Nephron (organoid): ENCODE measurements around the gene BRD4.

Experiments
- H3K27ac Mint-ChIP-seq, 3 experiments: 2 replicates each; pipeline ENCODE4 v1.8.0; 2020; ENCODE audit warnings: mixed read lengths in 3 of 3, mild to moderate bottlenecking in 2 of 3, moderate library complexity in 1 of 3
- H3K27me3 Mint-ChIP-seq: 2 replicates; pipeline ENCODE4 v1.8.0; 2021; ENCODE audit warnings: low read depth, mild to moderate bottlenecking, moderate library complexity, mixed read lengths
- H3K36me3 Mint-ChIP-seq: 2 replicates; pipeline ENCODE4 v1.8.0; 2020; ENCODE audit warnings: low read depth, mixed read lengths
- H3K4me1 Mint-ChIP-seq: 2 replicates; pipeline ENCODE4 v1.8.0; 2020; ENCODE audit warnings: mixed read lengths
- H3K4me3 Mint-ChIP-seq, 3 experiments: 2 replicates each; pipeline ENCODE4 v1.8.0; 2020; ENCODE audit warnings: mild to moderate bottlenecking in 3 of 3, mixed read lengths in 3 of 3, moderate library complexity in 2 of 3
- H3K9me3 Mint-ChIP-seq: 2 replicates; pipeline ENCODE4 v1.8.0; 2020; ENCODE audit warnings: mixed read lengths
- CTCF ChIP-seq, 3 experiments: fragments of 200-600 bp; sonication (generic); IDR thresholded peaks; one replicate each; pipeline ENCODE4 v1.5.0; 2021; ENCODE audit warnings: antibody characterized with exemption in 3 of 3; ENCODE audit not compliant: unreplicated experiment in 3 of 3

BRD4 gene

GRCh38 chr19:15238639-15239155, 93.6 kb downstream of the BRD4 start:
- H3K27ac Mint-ChIP-seq, result no peak overlapping the region
- no peaks in the 10 kb centered on the region for H3K9me3 Mint-ChIP-seq
- no peak for TF ChIP-seq CTCF (IDR thresholded peaks at IDR 0.05; ENCODE audit: unreplicated experiment in 3 of 3)
- no peaks in the 10 kb centered on the region for H3K27me3 Mint-ChIP-seq
- H3K4me1 Mint-ChIP-seq, result peaks cover 2% of the 10 kb centered on the region
- no peak overlapping the region for H3K4me3 Mint-ChIP-seq
- H3K36me3 Mint-ChIP-seq, result peaks cover 41% of the 10 kb centered on the region

GRCh38 chr19:15237759-15238638, 94.3 kb downstream of the BRD4 start:
- Mint-ChIP-seq H3K27me3 (peaks cover 1% of the 10 kb centered on the region), H3K4me3 (no peak overlapping the region), H3K36me3 (peaks cover 37% of the 10 kb centered on the region), H3K9me3 (no peaks in the 10 kb centered on the region), H3K27ac (no peak overlapping the region), H3K4me1 (no peaks in the 10 kb centered on the region)
- TF ChIP-seq CTCF (IDR thresholded peaks at IDR 0.05; ENCODE audit: unreplicated experiment in 3 of 3), result no peak

DNA sequence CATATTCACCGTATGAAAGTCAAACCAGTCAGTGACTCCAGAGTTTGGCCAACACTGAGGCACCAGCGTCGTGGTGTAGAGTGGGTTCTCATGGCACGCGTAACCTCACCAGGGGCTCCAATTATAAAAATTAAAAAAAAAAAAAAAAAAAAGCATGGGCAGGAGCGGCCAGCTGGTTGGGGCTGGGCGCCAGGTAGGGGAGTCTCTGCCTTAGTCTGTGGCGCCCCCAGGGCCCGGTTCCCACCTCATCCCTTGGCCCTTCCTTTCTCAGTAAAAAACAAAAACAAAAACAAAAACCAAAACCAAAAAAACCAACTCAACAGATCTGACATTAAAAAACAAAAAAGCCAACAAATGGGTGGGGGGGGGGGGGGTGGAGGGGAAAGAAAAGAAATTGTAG, 95.5 kb downstream of the BRD4 start:
- H3K27me3 Mint-ChIP-seq, result peaks cover 10% of the 10 kb centered on the region
- no peaks in the 10 kb centered on the region for H3K4me1 Mint-ChIP-seq
- no peaks in the 10 kb centered on the region for H3K9me3 Mint-ChIP-seq
- H3K36me3 Mint-ChIP-seq, result peaks cover 33% of the 10 kb centered on the region
- no peak overlapping the region for H3K4me3 Mint-ChIP-seq
- TF ChIP-seq CTCF (IDR thresholded peaks at IDR 0.05; ENCODE audit: unreplicated experiment in 3 of 3), result no peak
- no peak overlapping the region for H3K27ac Mint-ChIP-seq

- Mint-ChIP-seq H3K27ac (peak overlapping the region in 2 of 3 experiments; percentile 2), H3K27me3 (peaks cover 19% of the 10 kb centered on the region), H3K9me3 (no peaks in the 10 kb centered on the region), H3K4me1 (no peaks in the 10 kb centered on the region), H3K36me3 (peaks cover 33% of the 10 kb centered on the region), H3K4me3 (no peak overlapping the region)
- TF ChIP-seq CTCF (IDR thresholded peaks at IDR 0.05; ENCODE audit: unreplicated experiment in 3 of 3), result no peak
Measured at GRCh38 chr19:15235781-15236180, 96.6 kb downstream of the BRD4 start.

- Mint-ChIP-seq H3K27me3 (peaks cover 22% of the 10 kb centered on the region), H3K9me3 (no peaks in the 10 kb centered on the region), H3K36me3 (peaks cover 29% of the 10 kb centered on the region), H3K4me3 (peak overlapping the region; percentile 26 to 52 (median 36)), H3K4me1 (no peaks in the 10 kb centered on the region), H3K27ac (peak overlapping the region; percentile 5 to 66 (median 9))
- TF ChIP-seq CTCF (IDR thresholded peaks at IDR 0.05; ENCODE audit: unreplicated experiment in 3 of 3), result no peak
Measured at GRCh38 chr19:15234431-15235130, 97.8 kb downstream of the BRD4 start.
